HG02840 (cell line): ENCODE measurements around the gene TMPRSS5.

ENCODE experiments used
- ATAC-seq: cut with Tn5 transposase; IDR thresholded peaks from one replicate; pipeline ENCODE4 v1.9.1; 2021; ENCODE audit warnings: mild to moderate bottlenecking, moderate library complexity, moderate number of reproducible peaks; ENCODE audit not compliant: unreplicated experiment, low FRiP score

Gene TMPRSS5

DNA sequence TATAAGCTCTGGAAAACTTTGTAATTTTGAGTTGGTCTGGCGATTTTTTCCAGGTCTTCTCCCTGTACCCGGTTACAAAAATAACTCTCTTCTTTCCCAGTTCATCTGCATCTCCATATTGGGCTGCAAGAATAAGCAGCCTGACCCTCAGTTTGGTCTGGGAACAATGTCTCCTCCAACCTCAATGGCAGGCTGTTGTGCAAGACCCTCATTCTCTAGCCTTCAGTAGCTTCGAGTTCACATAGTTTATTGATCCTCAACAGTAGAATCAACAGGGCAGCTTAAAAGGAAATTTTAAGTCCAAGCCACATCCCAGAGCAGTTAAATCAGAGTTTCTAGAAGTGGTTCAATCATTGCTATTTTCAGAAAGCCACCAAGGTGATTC is 35.3 kb downstream of the TMPRSS5 start:
- ATAC-seq: no peak

DNA sequence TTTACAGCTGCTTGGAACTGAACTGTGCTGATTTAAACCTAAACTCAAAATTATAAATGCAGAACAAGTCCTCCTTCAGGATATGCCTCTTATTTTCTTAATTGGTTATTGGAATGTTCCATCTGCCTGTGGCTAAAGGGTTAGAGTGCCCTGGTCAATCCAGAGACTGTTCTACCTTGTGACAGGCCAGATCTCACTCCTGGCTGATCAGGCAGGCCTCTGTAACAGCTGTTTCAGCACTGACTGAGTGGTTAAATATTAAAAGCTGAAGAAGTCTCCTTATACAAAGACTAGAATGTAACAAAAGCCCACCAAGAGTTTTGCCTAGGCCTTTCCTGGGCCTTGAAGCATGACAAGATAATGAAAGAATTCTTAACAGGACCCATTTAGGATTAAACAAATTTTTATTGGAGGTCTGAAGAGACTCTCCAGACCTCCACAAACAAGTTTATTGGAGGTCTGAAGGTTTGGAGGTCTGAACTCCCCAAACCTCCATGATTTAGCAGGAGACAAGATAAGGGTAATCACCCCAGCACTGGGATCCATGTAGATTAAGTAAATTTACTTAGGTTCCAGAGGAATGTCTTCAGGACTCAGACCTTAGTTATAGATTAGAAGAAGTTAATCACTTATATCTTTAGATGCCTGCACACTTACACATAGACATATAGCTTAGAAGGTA is 35.8 kb downstream of the TMPRSS5 start:
- ATAC-seq: no peak

DNA sequence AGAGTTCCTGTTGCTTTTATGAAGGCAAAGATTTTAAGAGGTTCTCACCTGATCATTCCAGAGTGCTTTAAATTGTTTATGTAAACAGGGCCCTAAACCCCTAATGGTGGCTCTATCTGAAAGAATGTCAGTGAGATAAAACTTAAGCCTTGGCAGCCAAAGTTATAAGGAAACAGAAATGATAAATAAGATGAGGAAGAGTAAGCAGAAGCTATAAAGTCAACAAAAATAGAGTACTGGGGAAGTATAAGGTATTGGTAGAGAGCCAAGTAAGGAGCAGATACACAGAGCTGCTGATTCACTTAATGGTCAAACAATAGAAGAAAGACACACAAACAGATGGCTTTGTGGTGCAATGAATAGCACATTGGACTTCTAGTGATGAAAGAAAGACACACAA is 37.9 kb downstream of the TMPRSS5 start:
- ATAC-seq: no peak

DNA sequence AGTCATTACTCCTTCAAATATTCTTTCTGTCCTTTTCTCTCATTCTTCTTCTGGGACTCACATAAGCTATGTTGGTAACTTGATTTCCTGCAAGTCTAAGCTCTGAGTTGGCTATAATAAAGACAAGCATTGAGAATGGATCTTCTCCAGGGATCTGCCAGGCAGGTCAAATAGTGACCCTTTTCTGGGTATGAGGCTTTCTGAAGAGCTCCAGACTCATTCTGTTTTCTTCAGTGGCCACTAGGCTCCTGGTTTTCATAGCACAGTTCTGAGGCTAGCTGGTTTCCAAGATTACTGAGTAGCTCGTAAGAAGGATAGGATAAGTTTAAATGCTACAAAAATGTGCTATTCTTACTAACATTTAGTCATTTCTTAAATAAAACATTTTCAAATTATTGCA is 38.3 kb downstream of the TMPRSS5 start:
- ATAC-seq: no peak

DNA sequence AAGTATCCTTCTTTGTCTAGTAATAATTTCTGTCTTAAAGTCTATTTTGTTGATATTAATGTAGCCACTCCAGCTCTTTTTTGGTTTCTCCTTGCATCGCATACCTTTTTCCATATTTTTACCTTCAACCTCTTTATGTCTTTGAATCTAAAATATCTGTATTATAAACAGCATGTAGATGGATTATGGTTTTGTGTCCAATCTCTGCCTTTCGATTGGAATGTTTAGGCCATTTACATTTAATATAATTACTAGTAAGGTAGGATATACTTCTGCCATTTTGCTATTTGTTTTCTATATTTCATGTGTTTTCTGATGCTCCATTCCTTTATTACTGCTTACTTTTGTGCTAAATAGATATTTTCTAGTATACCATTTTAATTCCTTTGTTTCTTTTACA is 39.5 kb downstream of the TMPRSS5 start:
- ATAC-seq: no peak

DNA sequence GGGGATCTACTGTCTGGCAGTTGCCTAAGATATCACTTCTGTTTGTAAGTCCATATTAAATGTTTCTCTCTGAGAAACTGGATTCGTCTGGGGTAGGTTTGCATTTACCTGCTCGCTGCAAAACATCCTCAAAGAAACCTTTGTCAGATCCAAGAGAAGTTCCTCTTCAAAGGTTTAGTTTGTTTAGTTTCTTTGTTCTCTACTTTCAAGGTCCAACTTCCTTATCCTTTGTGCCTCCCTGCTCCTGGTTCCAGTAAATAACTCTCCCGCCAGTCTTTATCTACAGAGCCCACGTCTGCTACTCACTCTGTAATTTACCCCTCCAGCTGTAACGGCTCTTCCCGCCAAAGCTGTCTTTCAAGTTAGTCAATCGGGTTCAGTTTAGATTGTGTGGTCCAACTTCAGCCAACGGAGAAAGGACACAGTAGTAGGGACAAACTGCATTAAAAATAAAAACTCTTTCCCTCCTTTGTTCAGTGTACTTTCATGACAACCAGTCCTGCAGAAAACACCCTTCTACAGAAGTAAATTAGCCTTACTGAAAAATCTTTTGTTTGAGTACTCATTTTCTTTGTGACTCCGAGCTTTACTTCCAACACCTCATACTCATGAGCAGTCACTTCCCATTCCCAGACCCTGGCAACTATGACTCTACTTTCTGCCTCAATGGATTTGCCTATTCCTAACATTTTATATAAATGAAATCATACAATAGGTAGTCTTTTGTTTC is 41.0 kb downstream of the TMPRSS5 start:
- ATAC-seq: no peak

- ATAC-seq: no peak
Measured at GRCh38 chr11:113664069-113664980, 41.8 kb downstream of the TMPRSS5 start.

- no peak for ATAC-seq
Measured at GRCh38 chr11:113663567-113663966, 42.5 kb downstream of the TMPRSS5 start.

DNA sequence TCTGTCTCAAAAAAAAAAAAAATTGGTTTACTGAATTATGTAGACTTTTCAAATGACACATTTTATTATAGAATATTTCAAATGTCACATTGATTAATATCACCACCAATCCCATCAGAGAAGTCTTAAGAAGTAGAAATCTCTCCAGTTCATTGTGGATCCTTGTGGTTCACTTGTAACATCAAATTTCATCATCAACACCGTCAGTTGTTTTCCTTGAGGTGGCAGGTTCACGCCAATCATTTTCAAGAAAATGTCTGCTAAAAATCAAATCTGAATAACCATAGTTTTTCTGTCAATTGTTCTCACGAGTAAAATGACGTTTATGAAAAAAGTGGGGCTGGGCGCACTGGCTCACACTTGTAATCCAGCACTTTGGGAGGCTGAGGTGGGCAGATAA is 50.3 kb downstream of the TMPRSS5 start:
- ATAC-seq: no peak

GRCh38 chr11:113651023-113651422 is 55.1 kb downstream of the TMPRSS5 start:
- no peak for ATAC-seq

GRCh38 chr11:113649311-113649710 is 56.8 kb downstream of the TMPRSS5 start:
- ATAC-seq: no peak

- ATAC-seq: no peak
Measured at GRCh38 chr11:113647856-113648255, 58.3 kb downstream of the TMPRSS5 start.

DNA sequence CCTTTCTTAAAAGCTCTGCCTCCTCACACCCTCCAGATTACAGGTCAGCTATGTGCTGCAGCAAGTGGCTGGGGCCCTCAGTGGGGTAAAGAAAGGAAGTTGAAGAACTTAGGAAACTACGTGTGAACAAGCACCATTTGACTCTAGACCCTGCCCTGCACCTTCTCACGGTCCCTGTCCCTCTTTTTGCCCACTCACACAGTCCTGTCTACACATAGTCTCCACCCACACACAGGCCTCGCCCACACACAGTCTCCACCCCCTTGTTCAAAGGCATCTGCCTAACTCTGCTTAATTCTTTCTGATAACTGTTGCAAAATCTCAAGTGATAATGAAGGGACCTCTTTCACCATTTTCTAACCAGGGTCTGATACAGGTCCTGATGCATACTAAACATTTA is 59.0 kb downstream of the TMPRSS5 start:
- no peak for ATAC-seq

DNA sequence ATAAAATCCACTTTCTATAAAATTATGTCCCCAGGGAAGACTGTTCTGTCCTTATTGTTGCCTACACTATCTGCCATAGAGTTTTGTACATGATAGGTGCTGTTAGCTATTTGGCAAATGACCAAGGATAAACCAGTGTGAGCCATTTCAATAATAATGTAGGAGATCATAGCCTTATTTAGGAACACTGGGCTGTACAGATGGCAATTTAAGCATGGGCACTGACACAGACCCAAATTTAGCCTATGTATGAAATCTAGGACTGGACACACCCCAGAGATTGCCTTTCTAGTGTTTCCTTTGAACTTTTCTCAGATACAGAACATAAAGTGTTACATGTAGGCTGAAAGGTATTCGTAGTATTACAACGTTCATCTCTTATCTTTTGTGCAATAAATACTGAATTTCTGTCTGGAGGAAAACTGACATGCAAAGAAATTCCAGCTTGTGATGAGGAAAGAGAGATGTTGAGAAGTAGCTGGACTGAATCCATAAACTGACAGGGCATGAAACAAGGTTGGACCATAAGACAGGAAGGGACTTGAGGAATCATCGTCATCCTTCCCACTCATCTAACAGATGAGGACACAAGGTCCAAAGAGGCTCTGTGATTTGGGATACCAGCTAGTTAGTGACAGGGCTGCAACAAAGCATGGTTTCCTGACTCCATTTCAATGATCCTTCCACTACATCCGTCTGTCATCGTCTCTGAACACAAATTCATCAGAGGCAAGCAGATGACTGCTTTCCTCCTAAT is 60.3 kb downstream of the TMPRSS5 start:
- no peak for ATAC-seq

GRCh38 chr11:113644605-113645004 is 61.5 kb downstream of the TMPRSS5 start:
- no peak for ATAC-seq

DNA sequence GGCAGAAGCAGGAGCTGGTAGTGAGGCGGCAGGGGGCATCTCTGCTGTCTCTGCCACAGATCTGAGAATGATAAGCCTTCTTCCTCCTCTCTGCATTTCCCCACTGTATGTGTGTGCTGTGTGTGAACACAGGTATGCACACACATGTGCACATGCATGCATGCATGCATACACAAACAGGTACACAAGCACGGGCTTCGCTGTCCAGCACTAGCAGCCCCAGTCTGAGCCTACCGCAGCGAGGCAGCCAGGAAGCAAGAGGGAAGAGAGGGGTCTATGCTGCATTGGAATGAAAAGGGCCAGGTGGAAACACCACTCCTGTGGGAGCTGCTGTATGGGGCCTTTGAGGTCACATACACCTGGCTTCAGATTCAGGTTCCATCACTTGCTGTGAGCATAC is 62.4 kb downstream of the TMPRSS5 start:
- no peak for ATAC-seq

DNA sequence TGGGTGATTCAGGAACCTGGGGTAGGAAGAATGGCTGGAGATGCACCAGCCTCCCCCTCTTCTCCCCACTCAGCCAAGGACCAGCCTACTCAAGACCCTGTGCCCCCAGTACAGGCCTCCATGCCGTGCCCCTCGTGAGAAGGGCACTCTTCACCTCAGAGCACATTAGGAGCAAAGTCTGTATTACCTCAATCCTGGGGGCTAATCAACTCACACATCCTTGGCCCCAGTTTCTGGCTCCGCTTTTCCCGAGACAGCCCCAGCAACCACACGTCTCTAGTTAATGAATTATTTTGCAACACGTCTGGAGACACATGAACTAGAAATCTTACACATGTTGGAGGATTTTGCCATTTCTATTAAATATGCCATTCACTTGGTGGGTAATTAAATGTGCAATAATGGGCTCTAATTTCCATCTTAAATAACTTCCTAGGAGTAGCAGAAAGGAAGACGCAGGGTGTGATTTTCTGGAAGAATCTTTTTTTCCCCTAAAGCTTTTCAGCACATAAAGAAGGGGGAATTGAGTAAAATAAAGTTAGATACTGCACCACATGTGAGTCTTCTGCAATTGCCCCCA is 63.0 kb downstream of the TMPRSS5 start:
- no peak for ATAC-seq

DNA sequence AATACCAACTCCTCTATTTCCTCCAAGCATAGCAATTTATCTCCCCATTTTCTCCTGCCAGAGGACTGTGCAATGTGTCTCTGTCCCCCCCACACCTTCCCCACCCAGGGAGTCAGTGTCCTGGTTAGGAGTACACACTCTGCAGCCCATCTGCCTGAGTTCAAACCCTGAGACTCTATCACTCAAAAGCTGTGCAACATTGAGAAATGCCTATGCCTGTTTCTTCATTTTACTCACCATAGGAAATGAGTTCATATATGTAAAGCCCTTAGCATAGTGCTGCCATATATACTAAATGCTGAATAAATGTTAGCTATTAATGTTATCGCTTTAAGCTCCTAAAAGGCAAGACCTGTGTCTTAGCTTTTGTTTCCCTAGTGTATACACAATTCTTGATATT is 64.0 kb downstream of the TMPRSS5 start:
- no peak for ATAC-seq

DNA sequence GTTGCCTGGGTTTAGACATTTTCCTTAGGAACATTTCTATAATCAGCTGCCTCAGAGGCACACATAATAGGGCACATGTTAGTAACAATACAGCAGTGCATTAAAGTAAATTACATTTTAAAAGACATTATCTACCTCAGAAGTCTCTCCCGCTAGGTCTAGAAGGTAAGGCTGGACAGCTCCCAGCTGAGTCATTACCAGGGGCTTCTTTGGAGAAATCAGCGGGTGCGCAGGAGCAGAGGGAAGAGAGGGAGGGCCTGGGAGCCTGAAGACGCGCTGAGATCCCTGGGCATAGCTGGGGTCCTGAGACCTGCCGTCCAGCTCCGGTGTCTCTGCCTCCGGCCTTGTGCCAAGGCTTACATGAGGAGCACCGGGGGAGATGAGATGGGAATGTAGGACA is 67.7 kb downstream of the TMPRSS5 start:
- no peak for ATAC-seq

DNA sequence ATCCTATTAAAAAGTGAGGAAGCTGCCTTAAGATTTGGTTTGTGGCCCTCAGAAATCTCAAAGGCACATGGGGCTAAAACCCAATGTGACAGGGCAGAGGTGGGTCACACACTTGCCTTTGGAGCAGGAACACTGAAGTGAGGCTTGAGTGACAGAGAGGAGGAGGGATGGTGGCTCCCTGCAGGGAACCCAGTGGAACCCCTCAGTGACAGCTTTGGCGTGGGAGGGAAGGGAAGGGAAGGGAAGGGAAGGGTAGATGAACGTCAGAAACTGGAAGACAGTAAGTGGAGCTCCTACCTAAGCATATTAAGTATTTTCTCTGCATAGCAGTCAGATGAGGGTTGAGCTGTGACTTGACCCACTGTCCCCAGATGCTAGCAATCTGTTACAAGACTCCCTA is 68.5 kb downstream of the TMPRSS5 start:
- no peak for ATAC-seq
